Suppressor macrophage treated with lipopolysaccharide for 1 hour (primary cell): ENCODE data around the gene TFAP2E.

Experiments used
- DNase-seq, 3 donors: peaks; one replicate each; pipeline ENCODE4 v3.0.0-alpha.2; 2020 to 2022

Gene TFAP2E

GRCh38 chr1:35598895-35599294 lies 25.8 kb downstream of the TFAP2E start:
- DNase-seq, result no peak

GRCh38 chr1:35599411-35599810 lies 26.3 kb downstream of the TFAP2E start:
- DNase-seq, result no peak

- no peak for DNase-seq
Measured at GRCh38 chr1:35600593-35600992, 27.5 kb downstream of the TFAP2E start.

GRCh38 chr1:35603468-35603867 lies 30.4 kb downstream of the TFAP2E start:
- no peak for DNase-seq

GRCh38 chr1:35603941-35604340 lies 30.8 kb downstream of the TFAP2E start:
- DNase-seq, result no peak

- DNase-seq, result no peak
Measured at GRCh38 chr1:35605071-35605866, 32.2 kb downstream of the TFAP2E start.

GRCh38 chr1:35605867-35606182 lies 32.7 kb downstream of the TFAP2E start:
- DNase-seq, result no peak

GRCh38 chr1:35611655-35612054 lies 38.5 kb downstream of the TFAP2E start:
- no peak for DNase-seq

GRCh38 chr1:35615440-35615839 lies 42.3 kb downstream of the TFAP2E start:
- DNase-seq, result no peak

- DNase-seq, result no peak
Measured at GRCh38 chr1:35619237-35620121, 46.4 kb downstream of the TFAP2E start.

GRCh38 chr1:35622510-35623178 lies 49.5 kb downstream of the TFAP2E start:
- no peak for DNase-seq

GRCh38 chr1:35623832-35624231 lies 50.7 kb downstream of the TFAP2E start:
- no peak for DNase-seq

GRCh38 chr1:35629051-35629450 lies 55.9 kb downstream of the TFAP2E start:
- no peak for DNase-seq

- DNase-seq, result no peak
Measured at GRCh38 chr1:35631396-35631795, 58.3 kb downstream of the TFAP2E start.

GRCh38 chr1:35633547-35633946 lies 60.4 kb downstream of the TFAP2E start:
- DNase-seq, result no peak

GRCh38 chr1:35637401-35637809 lies 64.3 kb downstream of the TFAP2E start:
- peak; percentile 52 to 82 (median 75) for DNase-seq

GRCh38 chr1:35640380-35641232 lies 67.5 kb downstream of the TFAP2E start:
- peak in 2 of 3 donors; percentile 1 to 4 for DNase-seq

GRCh38 chr1:35641233-35641866 lies 68.2 kb downstream of the TFAP2E start, which contains the start of gene PSMB2:
Gene PSMB2 (minus strand): TSS chr1:35641526. CDS start chr1:35641432, 94 bp downstream.
- peak; percentile 96 to 98 (median 96) for DNase-seq

GRCh38 chr1:35642471-35642955 lies 69.4 kb downstream of the TFAP2E start:
- peak; percentile 26 to 53 (median 41) for DNase-seq

GRCh38 chr1:35644204-35644603 lies 71.1 kb downstream of the TFAP2E start:
- no peak for DNase-seq
